Stomach smooth muscle (tissue), 2 donors: ENCODE data around the gene TMOD1.

ENCODE experiments used
- H3K27ac ChIP-seq: one replicate; pipeline ENCODE4 v1.7.0; 2013; ENCODE audit warnings: mild to moderate bottlenecking, low read length, inconsistent platforms
- H3K27me3 ChIP-seq, 2 donors: one replicate each; pipeline ENCODE4 v1.7.0; 2013; ENCODE audit warnings: low read length in 2 of 2; ENCODE audit not compliant: insufficient read depth in 2 of 2, control insufficient read depth in 1 of 2
- H3K36me3 ChIP-seq, 2 donors: one replicate each; pipeline ENCODE4 v1.7.0; 2013; ENCODE audit warnings: low read length in 2 of 2; ENCODE audit not compliant: control insufficient read depth in 2 of 2, insufficient read depth in 2 of 2
- H3K4me1 ChIP-seq: one replicate; pipeline ENCODE4 v1.7.0; 2013; ENCODE audit warnings: low read length; ENCODE audit not compliant: control insufficient read depth, insufficient read depth
- H3K4me3 ChIP-seq, 2 donors: one replicate each; pipeline ENCODE4 v1.7.0; 2013; ENCODE audit warnings: low read length in 2 of 2
- H3K9ac ChIP-seq, 2 donors: one replicate each; pipeline ENCODE4 v1.7.0; 2013; ENCODE audit warnings: low read length in 2 of 2, mild to moderate bottlenecking in 1 of 2
- H3K9me3 ChIP-seq, 2 donors: one replicate each; pipeline ENCODE4 v1.7.0; 2013; ENCODE audit warnings: low read length in 2 of 2; ENCODE audit not compliant: control insufficient read depth in 2 of 2
- donor health status: healthy.
- donor health status: Pancreatic carcinoma.

Gene TMOD1

DNA sequence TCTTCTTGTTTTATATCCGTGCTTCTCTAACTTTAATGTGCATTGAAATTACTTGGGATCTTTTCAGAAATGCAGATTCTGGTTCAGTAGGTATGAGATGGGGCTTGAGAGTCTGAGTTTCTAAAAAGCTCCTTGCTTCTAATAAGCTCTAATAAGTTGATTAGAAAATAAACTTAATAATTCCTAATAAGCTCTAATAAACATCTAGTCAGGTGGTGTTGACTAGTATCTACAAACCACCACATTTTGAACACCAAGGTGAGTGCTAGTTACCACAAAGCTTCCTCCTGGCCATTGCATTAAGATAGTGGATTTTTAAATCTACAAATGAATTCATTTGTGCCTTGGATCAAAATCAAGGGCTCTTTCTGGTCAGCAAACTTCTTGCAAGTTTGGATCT is 5.3 kb downstream of the TMOD1 start:
- Histone ChIP-seq H3K9ac (no peak overlapping the region), H3K4me1 (peaks cover 71% of the 10 kb centered on the region), H3K36me3 (peaks cover 0 to 5% of the 10 kb centered on the region in 2 donors), H3K27me3 (no peaks in the 10 kb centered on the region), H3K4me3 (no peak overlapping the region), H3K9me3 (no peaks in the 10 kb centered on the region), H3K27ac (no peak overlapping the region)

- peaks cover 0 to 7% of the 10 kb centered on the region in 2 donors for H3K36me3 ChIP-seq
- H3K27ac ChIP-seq, result no peak overlapping the region
- H3K4me3 ChIP-seq, result no peak overlapping the region
- no peaks in the 10 kb centered on the region for H3K27me3 ChIP-seq
- H3K9ac ChIP-seq, result no peak overlapping the region
- H3K4me1 ChIP-seq, result peaks cover 66% of the 10 kb centered on the region
- H3K9me3 ChIP-seq, result no peaks in the 10 kb centered on the region
Observed at GRCh38 chr9:97507428-97507984, 6.0 kb downstream of the TMOD1 start.

GRCh38 chr9:97508852-97509251 is 7.4 kb downstream of the TMOD1 start:
- peaks cover 53% of the 10 kb centered on the region for H3K4me1 ChIP-seq
- H3K27me3 ChIP-seq, result no peaks in the 10 kb centered on the region
- no peak overlapping the region for H3K4me3 ChIP-seq
- no peak overlapping the region for H3K27ac ChIP-seq
- H3K9ac ChIP-seq, result no peak overlapping the region
- H3K9me3 ChIP-seq, result no peaks in the 10 kb centered on the region
- H3K36me3 ChIP-seq, result peaks cover 0 to 11% of the 10 kb centered on the region in 2 donors

DNA sequence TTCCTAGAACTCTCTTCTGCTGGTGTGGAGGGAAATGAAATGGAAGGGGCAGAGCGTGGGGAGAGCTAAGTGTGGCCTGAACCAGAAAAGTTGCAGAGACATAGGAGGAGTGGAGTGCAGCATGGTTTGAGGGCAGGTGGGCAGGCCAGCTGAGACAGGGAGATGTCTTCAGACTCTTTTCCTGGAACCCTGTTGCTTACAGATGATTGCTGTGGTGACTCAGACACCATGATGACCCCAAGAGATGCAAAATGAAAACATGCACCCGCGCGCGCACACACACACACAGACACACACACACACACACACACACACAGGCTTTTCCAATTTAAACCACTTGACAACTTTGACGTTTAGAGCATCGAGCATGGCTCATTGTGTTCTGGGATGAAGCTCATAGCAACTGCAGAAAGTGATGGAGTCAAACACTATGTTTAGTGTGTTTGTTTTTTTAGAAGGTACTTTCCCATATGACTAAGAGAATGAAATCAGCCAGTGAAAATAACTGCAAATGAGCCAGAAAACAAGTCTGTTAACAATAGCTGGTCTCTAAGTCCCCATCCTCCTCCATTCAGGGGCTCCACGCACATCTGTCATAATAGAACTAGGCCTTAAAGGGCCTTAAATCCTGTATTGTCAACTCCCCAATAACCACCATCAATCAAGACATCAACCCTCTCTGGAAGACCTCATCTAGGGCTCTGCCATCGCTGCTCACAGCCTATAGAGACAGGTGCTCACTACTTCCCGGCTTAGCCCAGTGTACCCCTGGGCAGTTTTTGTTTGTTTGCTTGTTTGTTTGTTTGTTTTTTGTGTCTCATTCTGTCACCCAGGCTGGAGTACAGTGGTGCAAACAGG is 9.6 kb downstream of the TMOD1 start:
- Histone ChIP-seq H3K27ac (peak overlapping the region; percentile 18), H3K4me1 (peaks cover 38% of the 10 kb centered on the region), H3K27me3 (no peaks in the 10 kb centered on the region)

GRCh38 chr9:97511655-97512427 is 10.4 kb downstream of the TMOD1 start:
- no peak overlapping the region for H3K9ac ChIP-seq
- no peak overlapping the region for H3K27ac ChIP-seq
- H3K27me3 ChIP-seq, result no peaks in the 10 kb centered on the region
- H3K4me1 ChIP-seq, result peaks cover 38% of the 10 kb centered on the region
- peaks cover 0 to 8% of the 10 kb centered on the region in 2 donors for H3K36me3 ChIP-seq
- no peak overlapping the region for H3K4me3 ChIP-seq
- H3K9me3 ChIP-seq, result no peaks in the 10 kb centered on the region

More for the DNA sequence above, 9.6 kb downstream of the TMOD1 start:
- Histone ChIP-seq H3K9me3 (no peaks in the 10 kb centered on the region), H3K36me3 (peaks cover 0 to 8% of the 10 kb centered on the region in 2 donors), H3K4me3 (no peak overlapping the region), H3K9ac (no peak overlapping the region)

DNA sequence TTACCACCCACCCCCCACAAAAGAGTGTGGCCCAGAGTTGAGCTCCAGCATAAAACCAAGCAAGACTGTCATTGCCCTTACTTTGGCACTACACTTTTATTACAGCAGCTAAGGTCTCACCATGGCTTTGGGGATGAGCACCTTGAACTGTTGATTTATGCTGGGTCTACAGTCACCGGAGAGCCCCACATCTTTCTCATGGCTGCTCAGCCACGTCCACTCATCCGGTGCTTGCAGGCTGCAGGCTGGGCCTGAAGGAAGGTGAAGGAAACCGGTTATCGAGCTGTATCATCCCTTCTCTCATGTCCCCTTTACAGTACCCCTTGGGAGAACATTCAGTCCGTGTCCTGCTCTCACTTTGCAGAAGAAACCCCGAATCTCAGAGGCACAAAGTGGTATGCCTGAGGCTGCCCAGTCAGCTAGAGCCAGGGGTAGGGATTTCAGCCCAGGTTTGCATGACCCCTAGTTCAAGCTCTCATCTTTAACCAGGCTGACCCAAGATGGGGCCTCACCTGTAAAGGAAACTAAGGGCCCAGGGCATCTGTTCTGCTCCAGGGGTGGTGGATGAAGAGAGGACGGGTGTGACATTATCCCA is 11.6 kb downstream of the TMOD1 start:
- Histone ChIP-seq H3K4me1 (peaks cover 40% of the 10 kb centered on the region), H3K9me3 (no peaks in the 10 kb centered on the region)

DNA sequence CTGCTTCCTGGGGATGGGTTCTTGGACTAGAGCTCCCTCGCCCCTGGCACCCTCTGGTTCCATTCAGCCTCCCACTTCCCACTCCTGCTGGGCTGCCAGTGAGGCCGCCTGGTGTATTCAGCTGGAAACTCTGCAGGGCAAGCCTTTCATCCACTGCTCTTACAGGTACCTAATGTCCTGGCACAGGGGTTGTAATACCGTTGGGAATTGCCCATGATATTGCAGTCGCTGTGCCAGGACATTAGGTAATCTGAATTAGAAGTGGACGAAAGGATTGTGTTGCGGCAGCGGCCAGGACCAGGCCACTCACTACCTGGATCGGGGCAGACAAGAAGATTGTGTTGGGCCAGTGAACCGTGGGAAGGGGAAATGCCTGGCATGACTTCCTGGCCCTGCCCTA is 13.1 kb downstream of the TMOD1 start:
- Histone ChIP-seq H3K4me3 (no peak overlapping the region), H3K9ac (no peak overlapping the region)

More for the DNA sequence above, 11.6 kb downstream of the TMOD1 start:
- Histone ChIP-seq H3K4me3 (no peak overlapping the region), H3K27ac (no peak overlapping the region), H3K36me3 (peaks cover 0 to 8% of the 10 kb centered on the region in 2 donors), H3K9ac (no peak overlapping the region), H3K27me3 (no peaks in the 10 kb centered on the region)

GRCh38 chr9:97515662-97516061 is 14.2 kb downstream of the TMOD1 start:
- Histone ChIP-seq H3K36me3 (peaks cover 0 to 8% of the 10 kb centered on the region in 2 donors), H3K27me3 (no peaks in the 10 kb centered on the region), H3K9me3 (no peaks in the 10 kb centered on the region), H3K4me3 (no peak overlapping the region), H3K27ac (no peak overlapping the region), H3K9ac (peak overlapping the region in 1 of 2 donors; percentile 5), H3K4me1 (peaks cover 57% of the 10 kb centered on the region)

More for the DNA sequence above, 13.1 kb downstream of the TMOD1 start:
- H3K27ac ChIP-seq, result no peak overlapping the region
- no peaks in the 10 kb centered on the region for H3K9me3 ChIP-seq
- no peaks in the 10 kb centered on the region for H3K27me3 ChIP-seq
- H3K4me1 ChIP-seq, result peaks cover 49% of the 10 kb centered on the region
- H3K36me3 ChIP-seq, result peaks cover 0 to 6% of the 10 kb centered on the region in 2 donors

GRCh38 chr9:97516111-97516510 is 14.6 kb downstream of the TMOD1 start:
- no peaks in the 10 kb centered on the region for H3K27me3 ChIP-seq
- H3K27ac ChIP-seq, result peak overlapping the region; percentile 18
- H3K9ac ChIP-seq, result no peak overlapping the region
- H3K36me3 ChIP-seq, result peaks cover 0 to 8% of the 10 kb centered on the region in 2 donors
- no peaks in the 10 kb centered on the region for H3K9me3 ChIP-seq
- peaks cover 57% of the 10 kb centered on the region for H3K4me1 ChIP-seq
- H3K4me3 ChIP-seq, result no peak overlapping the region

DNA sequence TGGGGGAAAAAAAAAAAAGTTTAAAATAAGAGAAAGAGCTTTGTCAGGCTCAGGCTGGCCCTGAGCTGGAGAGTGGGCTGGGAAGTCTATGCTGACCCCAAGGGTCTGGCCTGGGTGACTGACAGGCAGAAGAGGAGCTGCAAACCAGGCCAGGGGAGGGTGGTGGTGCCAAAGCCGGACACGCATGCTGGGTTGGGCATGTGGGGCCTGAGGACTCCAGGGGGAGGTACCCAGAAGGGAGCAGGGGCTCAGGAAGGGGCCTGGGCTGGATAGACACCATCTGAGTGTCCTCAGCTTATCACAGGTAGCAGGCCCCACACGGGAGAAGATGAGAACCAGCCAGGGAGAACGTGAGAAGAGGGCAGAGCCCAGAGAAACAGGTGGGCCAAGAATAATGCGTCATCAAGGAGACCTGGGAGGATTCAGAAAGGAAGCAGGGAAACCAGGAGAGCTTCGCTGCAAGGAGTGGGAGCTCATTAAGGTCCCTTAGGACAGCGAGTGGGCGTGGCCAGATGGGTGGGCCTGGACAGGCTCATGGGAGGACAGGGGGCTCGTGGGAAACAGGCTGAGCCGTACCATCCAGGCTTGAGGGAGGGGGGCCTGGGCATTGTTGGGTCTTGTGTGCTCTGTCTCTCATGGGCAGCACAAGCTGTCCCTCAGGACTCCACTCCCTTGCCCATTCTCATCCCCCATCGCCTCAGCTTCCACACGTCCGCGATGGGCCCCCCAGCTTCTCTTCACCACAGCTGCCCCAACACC is 16.0 kb downstream of the TMOD1 start:
- no peak overlapping the region for H3K4me3 ChIP-seq

More for the DNA sequence above, 16.0 kb downstream of the TMOD1 start:
- Histone ChIP-seq H3K4me1 (peaks cover 58% of the 10 kb centered on the region), H3K9ac (no peak overlapping the region), H3K27me3 (no peaks in the 10 kb centered on the region), H3K36me3 (peaks cover 0 to 6% of the 10 kb centered on the region in 2 donors), H3K9me3 (no peaks in the 10 kb centered on the region), H3K27ac (peak overlapping the region; percentile 80)
